Measurements from ENCODE around the gene HOXC9. TPM values are rescaled to one million over a fixed set of nuclear protein-coding genes. Genes with fewer than 3 reads are reported as not detected.

The HOXC9 gene
- total and polyA plus RNA-seq, 2 of the 8 experiments (the other 6 are each of a cell fraction or from before 2014, with no cell fraction given): not detected

DNA sequence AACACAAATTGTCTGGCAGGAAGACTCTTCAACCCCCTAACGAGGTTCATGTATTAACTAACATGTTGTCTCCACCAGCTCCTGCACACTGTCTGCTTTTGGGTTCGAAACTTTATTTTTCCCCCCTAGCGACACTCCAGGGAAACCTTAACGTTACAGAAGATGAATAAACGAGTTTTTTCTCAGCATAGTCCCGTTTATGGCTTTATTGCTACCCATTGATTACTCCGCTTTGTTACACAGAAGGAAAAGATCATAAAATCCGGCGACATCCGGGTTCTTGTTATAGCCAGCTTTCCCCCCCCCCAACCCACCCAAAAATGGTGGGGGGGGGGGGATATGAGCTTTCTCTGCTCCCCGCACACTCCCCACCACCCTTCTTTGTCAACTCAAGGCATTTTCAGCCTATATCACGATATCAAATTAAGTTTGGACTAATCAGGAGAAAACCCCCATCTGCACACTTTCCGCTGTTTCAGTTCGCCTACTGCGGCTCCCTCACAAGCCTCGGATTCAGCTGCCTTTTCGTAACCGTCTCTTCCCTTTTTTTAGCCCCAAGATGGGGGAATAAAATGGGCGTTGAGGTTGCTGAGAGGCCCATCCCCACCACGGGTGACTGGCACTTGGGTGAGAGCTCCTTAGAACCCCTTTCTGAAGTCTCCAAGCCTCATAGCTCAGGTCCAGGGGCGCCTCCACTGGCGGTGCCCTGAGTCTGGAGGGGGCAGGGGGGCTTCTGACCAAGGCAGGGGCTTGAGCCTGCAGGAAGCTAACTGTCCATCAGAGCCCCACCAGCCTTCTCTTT lies 26.9 kb downstream of the HOXC9 start (continued):
- TF ChIP-seq SIX5 (IDR thresholded peaks at IDR 0.05; ENCODE audit: low read depth, low read length): no peak
- no peak for TF ChIP-seq ZNF274 (IDR thresholded peaks at IDR 0.05; ENCODE audit: borderline replicate concordance, extremely low read depth, low read length)
- TF ChIP-seq CHD2 (IDR thresholded peaks at IDR 0.05; ENCODE audit: low read length): no peak
- no peak for TF ChIP-seq TCF12 (IDR thresholded peaks at IDR 0.05; ENCODE audit: low read depth, low read length)
- TF ChIP-seq RBBP5 (IDR thresholded peaks at IDR 0.05; ENCODE audit: borderline replicate concordance, low read depth, low read length): no peak
- peak; percentile 42; the same call in 1 of the 2 replicates for TF ChIP-seq CBX8 (IDR thresholded peaks at IDR 0.05; ENCODE audit: borderline replicate concordance, low read depth, low read length)
- TF ChIP-seq BACH1 (IDR thresholded peaks at IDR 0.05; ENCODE audit: low read length): no peak
- peak; percentile 66 for TF ChIP-seq SUZ12 (IDR thresholded peaks at IDR 0.05; ENCODE audit: low read length)
- no peak for TF ChIP-seq KDM5A (IDR thresholded peaks at IDR 0.05; ENCODE audit: low read length)
- TF ChIP-seq POU5F1 (IDR thresholded peaks at IDR 0.05; ENCODE audit: low read depth, low read length): no peak
- TF ChIP-seq TBP (IDR thresholded peaks at IDR 0.05; ENCODE audit: low read depth, low read length): no peak
- TF ChIP-seq NANOG (IDR thresholded peaks at IDR 0.05; ENCODE audit: insufficient read depth, low read depth, low read length, poor library complexity, severe bottlenecking): no peak
- no peak for TF ChIP-seq CTBP2 (IDR thresholded peaks at IDR 0.05; ENCODE audit: borderline replicate concordance, insufficient read depth, insufficient read length, low read length)
- peak; percentile 37 for TF ChIP-seq EZH2 (IDR thresholded peaks at IDR 0.05; ENCODE audit: low read depth, low read length, severe bottlenecking)
- TF ChIP-seq YY1 (IDR thresholded peaks at IDR 0.05; ENCODE audit: low read depth, low read length): no peak
- no peak for TF ChIP-seq TEAD4 (IDR thresholded peaks at IDR 0.05; ENCODE audit: low read depth, low read length)
- TF ChIP-seq, protein P1, sequence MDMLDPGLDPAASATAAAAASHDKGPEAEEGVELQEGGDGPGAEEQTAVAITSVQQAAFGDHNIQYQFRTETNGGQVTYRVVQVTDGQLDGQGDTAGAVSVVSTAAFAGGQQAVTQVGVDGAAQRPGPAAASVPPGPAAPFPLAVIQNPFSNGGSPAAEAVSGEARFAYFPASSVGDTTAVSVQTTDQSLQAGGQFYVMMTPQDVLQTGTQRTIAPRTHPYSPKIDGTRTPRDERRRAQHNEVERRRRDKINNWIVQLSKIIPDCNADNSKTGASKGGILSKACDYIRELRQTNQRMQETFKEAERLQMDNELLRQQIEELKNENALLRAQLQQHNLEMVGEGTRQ (IDR thresholded peaks at IDR 0.05; ENCODE audit: low read length): no peak
- TF ChIP-seq HDAC6 (IDR thresholded peaks at IDR 0.05; ENCODE audit: low read depth, low read length): no peak
- TF ChIP-seq SP4 (IDR thresholded peaks at IDR 0.05; ENCODE audit: low read length): no peak
